ENCODE measurements around the gene NR2F1-AS1.
"Not testable (repeated sequence)": the region's sequence is repeated elsewhere in the genome, so short reads cannot be mapped to it uniquely, and the experiment has no call there.

Gene NR2F1-AS1

GRCh38 chr5:93430118-93430517, 150.9 kb downstream of the NR2F1-AS1 start:
- no peak for DNase-seq (ENCODE audit: low read depth in 2 of 2)

GRCh38 chr5:93428868-93429267, 152.2 kb downstream of the NR2F1-AS1 start:
- no peak for DNase-seq (ENCODE audit: low read depth in 2 of 2)

GRCh38 chr5:93427316-93427715, 153.7 kb downstream of the NR2F1-AS1 start:
- no peak for DNase-seq (ENCODE audit: low read depth in 2 of 2)

GRCh38 chr5:93425096-93425495, 155.9 kb downstream of the NR2F1-AS1 start:
- no peak for DNase-seq (ENCODE audit: low read depth in 2 of 2)

GRCh38 chr5:93423300-93423699, 157.7 kb downstream of the NR2F1-AS1 start:
- DNase-seq (ENCODE audit: low read depth in 2 of 2), result no peak

- DNase-seq (ENCODE audit: low read depth in 2 of 2), result no peak
These were observed 158.3 kb downstream of the NR2F1-AS1 start for GRCh38 chr5:93422652-93423280.

- DNase-seq (ENCODE audit: low read depth in 2 of 2), result no peak
These were observed 159.0 kb downstream of the NR2F1-AS1 start for GRCh38 chr5:93421987-93422401.

GRCh38 chr5:93421468-93421867, 159.6 kb downstream of the NR2F1-AS1 start:
- no peak for DNase-seq (ENCODE audit: low read depth in 2 of 2)

- DNase-seq (ENCODE audit: low read depth in 2 of 2), result no peak
These were observed 163.5 kb downstream of the NR2F1-AS1 start for GRCh38 chr5:93417490-93417889.

- no peak for DNase-seq (ENCODE audit: low read depth in 2 of 2)
These were observed 165.2 kb downstream of the NR2F1-AS1 start for GRCh38 chr5:93415819-93416218.

GRCh38 chr5:93411716-93412115, 169.3 kb downstream of the NR2F1-AS1 start:
- no peak for DNase-seq (ENCODE audit: low read depth in 2 of 2)

- no peak for DNase-seq (ENCODE audit: low read depth in 2 of 2)
These were observed 171.3 kb downstream of the NR2F1-AS1 start for GRCh38 chr5:93409691-93410090.

- no peak for DNase-seq (ENCODE audit: low read depth in 2 of 2)
These were observed 173.6 kb downstream of the NR2F1-AS1 start for GRCh38 chr5:93407454-93407853.

GRCh38 chr5:93406971-93407401, 174.0 kb downstream of the NR2F1-AS1 start:
- no peak for DNase-seq (ENCODE audit: low read depth in 2 of 2)

GRCh38 chr5:93404246-93404645, 176.8 kb downstream of the NR2F1-AS1 start:
- DNase-seq (ENCODE audit: low read depth in 2 of 2), result no peak

GRCh38 chr5:93403141-93403928, 177.7 kb downstream of the NR2F1-AS1 start:
- DNase-seq (ENCODE audit: low read depth in 2 of 2), result no peak

- DNase-seq (ENCODE audit: low read depth in 2 of 2), result no peak
These were observed 178.6 kb downstream of the NR2F1-AS1 start for GRCh38 chr5:93402451-93402850.

- DNase-seq (ENCODE audit: low read depth in 2 of 2), result no peak
These were observed 179.3 kb downstream of the NR2F1-AS1 start for GRCh38 chr5:93401634-93402213.

- no peak for DNase-seq (ENCODE audit: low read depth in 2 of 2)
These were observed 181.3 kb downstream of the NR2F1-AS1 start for GRCh38 chr5:93399675-93400074.

GRCh38 chr5:93395971-93396379, 185.0 kb downstream of the NR2F1-AS1 start:
- no peak for DNase-seq (ENCODE audit: low read depth in 2 of 2)

- no peak for DNase-seq (ENCODE audit: low read depth in 2 of 2)
These were observed 186.0 kb downstream of the NR2F1-AS1 start for GRCh38 chr5:93395010-93395409.

GRCh38 chr5:93394301-93394700, 186.7 kb downstream of the NR2F1-AS1 start:
- DNase-seq (ENCODE audit: low read depth in 2 of 2), result no peak

GRCh38 chr5:93391169-93391568, 189.8 kb downstream of the NR2F1-AS1 start:
- not testable (repeated sequence) for DNase-seq (ENCODE audit: low read depth in 2 of 2)

All from fibroblast of skin of left biceps (primary cell).